Nephron progenitor cell (in vitro differentiated cells): Measurements from ENCODE around the gene ENOPH1.
"Not testable (repeated sequence)": the region's sequence is repeated elsewhere in the genome, so short reads cannot be mapped to it uniquely, and the experiment has no call there.

Experiments used
- DNase-seq: peaks from one replicate; pipeline ENCODE4 v3.0.0; 2021
- H3K27ac Mint-ChIP-seq: 2 replicates; pipeline ENCODE4 v1.8.0; 2021; ENCODE audit warnings: mild to moderate bottlenecking, moderate library complexity, mixed read lengths
- H3K27me3 Mint-ChIP-seq: 2 replicates; pipeline ENCODE4 v1.8.0; 2021; ENCODE audit warnings: mild to moderate bottlenecking, low read depth, mixed read lengths; ENCODE audit not compliant: poor library complexity
- H3K36me3 Mint-ChIP-seq: 2 replicates; pipeline ENCODE4 v1.8.0; 2021; ENCODE audit warnings: low read depth, mixed read lengths
- H3K4me1 Mint-ChIP-seq: 2 replicates; pipeline ENCODE4 v1.8.0; 2021; ENCODE audit warnings: mixed read lengths
- H3K4me3 Mint-ChIP-seq: 2 replicates; pipeline ENCODE4 v1.8.0; 2021; ENCODE audit warnings: mild to moderate bottlenecking, moderate library complexity, mixed read lengths
- H3K9me3 Mint-ChIP-seq: 2 replicates; pipeline ENCODE4 v1.8.0; 2021; ENCODE audit warnings: mild to moderate bottlenecking, moderate library complexity, mixed read lengths
- TF ChIP-seq, protein P1 (sequence below): fragments of 200-600 bp; sonication (generic); IDR thresholded peaks from 2 replicates; pipeline ENCODE4 v1.5.0; 2021; ENCODE audit warnings: antibody characterized with exemption

The ENOPH1 gene

DNA sequence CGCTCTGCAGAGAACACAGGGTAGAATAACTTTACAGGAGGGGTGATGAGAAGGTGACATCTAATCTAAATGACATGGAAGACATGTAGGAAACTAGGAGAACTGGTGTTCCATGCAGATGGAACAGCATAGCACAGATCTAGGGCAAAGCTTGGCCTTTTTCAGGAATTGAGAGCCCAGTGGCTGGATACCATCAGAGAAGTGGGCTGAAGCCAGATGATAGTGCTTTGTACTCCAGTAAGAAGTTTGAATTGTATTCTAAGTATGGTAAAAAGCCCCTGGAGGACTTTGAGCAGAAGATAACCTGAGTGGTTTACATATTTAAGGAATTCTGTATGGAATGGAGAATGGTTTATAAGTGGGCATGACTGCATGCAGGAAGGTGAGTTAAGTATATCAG lies 32.8 kb downstream of the ENOPH1 start:
- Mint-ChIP-seq H3K4me1 (no peaks in the 10 kb centered on the region), H3K36me3 (peaks cover 28% of the 10 kb centered on the region), H3K9me3 (peaks cover 5% of the 10 kb centered on the region), H3K27ac (no peak overlapping the region), H3K27me3 (peaks cover 7% of the 10 kb centered on the region), H3K4me3 (no peak overlapping the region)
- TF ChIP-seq, protein P1, sequence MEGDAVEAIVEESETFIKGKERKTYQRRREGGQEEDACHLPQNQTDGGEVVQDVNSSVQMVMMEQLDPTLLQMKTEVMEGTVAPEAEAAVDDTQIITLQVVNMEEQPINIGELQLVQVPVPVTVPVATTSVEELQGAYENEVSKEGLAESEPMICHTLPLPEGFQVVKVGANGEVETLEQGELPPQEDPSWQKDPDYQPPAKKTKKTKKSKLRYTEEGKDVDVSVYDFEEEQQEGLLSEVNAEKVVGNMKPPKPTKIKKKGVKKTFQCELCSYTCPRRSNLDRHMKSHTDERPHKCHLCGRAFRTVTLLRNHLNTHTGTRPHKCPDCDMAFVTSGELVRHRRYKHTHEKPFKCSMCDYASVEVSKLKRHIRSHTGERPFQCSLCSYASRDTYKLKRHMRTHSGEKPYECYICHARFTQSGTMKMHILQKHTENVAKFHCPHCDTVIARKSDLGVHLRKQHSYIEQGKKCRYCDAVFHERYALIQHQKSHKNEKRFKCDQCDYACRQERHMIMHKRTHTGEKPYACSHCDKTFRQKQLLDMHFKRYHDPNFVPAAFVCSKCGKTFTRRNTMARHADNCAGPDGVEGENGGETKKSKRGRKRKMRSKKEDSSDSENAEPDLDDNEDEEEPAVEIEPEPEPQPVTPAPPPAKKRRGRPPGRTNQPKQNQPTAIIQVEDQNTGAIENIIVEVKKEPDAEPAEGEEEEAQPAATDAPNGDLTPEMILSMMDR = no peak
- DNase-seq = no peak

DNA sequence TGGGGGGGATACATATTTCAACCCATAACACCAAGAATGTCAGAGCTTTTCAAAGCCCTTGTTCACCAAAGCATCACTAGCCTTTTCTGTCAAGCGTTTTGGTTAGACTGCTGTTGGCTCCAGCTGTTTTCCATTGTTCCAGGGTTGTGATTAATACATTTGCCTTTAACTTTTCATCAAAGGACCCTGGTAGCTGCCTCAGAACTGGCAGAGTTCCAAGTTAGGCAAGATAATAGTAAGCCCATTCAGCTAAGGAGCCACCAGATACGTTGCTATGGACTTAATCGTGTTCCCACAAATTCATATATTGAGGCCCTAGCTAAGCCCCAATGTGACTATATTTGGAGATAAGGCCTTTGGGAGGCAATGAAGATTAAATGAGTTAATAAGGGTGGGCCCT lies 37.1 kb downstream of the ENOPH1 start:
- TF ChIP-seq, protein P1 = no peak
- no peak for DNase-seq
- Mint-ChIP-seq H3K4me1 (peaks cover 10% of the 10 kb centered on the region), H3K4me3 (no peak overlapping the region), H3K36me3 (peaks cover 38% of the 10 kb centered on the region), H3K9me3 (peaks cover 8% of the 10 kb centered on the region), H3K27me3 (peaks cover 3% of the 10 kb centered on the region), H3K27ac (no peak overlapping the region)

DNA sequence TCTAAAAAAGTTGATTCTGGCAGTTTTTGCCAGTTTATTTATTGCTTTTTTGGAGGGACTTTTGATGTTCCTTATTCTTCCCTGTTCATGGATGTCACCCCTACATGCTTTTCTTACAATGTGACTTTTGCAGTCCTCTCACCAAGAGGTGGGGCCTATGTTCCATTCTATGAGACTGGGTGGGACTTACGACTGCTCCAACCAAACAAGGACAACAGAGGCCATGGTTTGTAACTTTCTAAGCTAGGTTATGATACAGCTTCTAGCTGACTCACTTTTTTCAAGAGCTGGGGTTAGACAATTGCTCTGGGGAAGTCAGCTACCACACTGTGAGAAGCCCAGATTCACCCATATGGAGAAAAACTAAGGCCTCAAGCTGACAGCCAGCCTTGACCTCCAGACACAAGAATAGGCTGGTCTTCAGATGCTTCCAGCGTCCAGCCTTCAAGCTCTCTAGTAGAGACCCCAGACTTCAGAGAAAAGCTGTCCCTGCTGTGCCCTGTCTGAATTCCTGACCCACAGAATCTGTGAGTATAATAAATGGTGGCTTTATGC lies 39.5 kb downstream of the ENOPH1 start:
- Mint-ChIP-seq H3K27me3 (peaks cover 7% of the 10 kb centered on the region), H3K4me1 (peaks cover 12% of the 10 kb centered on the region), H3K36me3 (peaks cover 23% of the 10 kb centered on the region), H3K9me3 (peaks cover 8% of the 10 kb centered on the region), H3K4me3 (no peak overlapping the region), H3K27ac (no peak overlapping the region)
- no peak for DNase-seq
- TF ChIP-seq, protein P1 = no peak

- Mint-ChIP-seq H3K27me3 (peaks cover 12% of the 10 kb centered on the region), H3K36me3 (peaks cover 11% of the 10 kb centered on the region), H3K4me1 (peaks cover 17% of the 10 kb centered on the region)
- H3K27ac Mint-ChIP-seq, H3K9me3 Mint-ChIP-seq, DNase-seq, H3K4me3 Mint-ChIP-seq: not testable (repeated sequence)
Observed at GRCh38 chr4:82473080-82473479, 42.7 kb downstream of the ENOPH1 start.

- Mint-ChIP-seq H3K36me3 (peaks cover 5% of the 10 kb centered on the region), H3K27me3 (peaks cover 12% of the 10 kb centered on the region), H3K9me3 (no peaks in the 10 kb centered on the region), H3K27ac (no peak overlapping the region), H3K4me1 (peaks cover 17% of the 10 kb centered on the region), H3K4me3 (no peak overlapping the region)
- no peak for DNase-seq
- TF ChIP-seq, protein P1 = no peak
Observed at GRCh38 chr4:82473621-82474164, 43.3 kb downstream of the ENOPH1 start.

DNA sequence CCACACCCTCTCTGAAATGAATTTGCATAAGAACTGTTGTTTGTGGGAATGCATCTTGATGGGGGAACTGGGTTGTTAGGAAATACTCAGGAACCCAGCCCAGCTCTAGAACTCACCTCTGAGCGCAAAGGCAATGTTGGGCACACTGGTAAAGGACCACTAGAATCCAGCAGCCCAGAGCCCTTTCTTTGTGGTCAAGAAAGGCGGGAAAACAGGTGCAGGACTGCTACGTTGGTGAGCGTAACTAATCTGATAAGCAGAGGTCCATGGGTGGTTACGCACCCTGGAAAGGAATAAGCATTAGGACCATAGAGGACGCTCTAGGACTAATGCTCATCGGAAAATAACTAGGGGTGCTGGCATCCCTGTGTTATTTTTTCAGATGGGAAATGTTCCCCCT lies 45.5 kb downstream of the ENOPH1 start:
- not testable (repeated sequence) for H3K9me3 Mint-ChIP-seq, H3K36me3 Mint-ChIP-seq, H3K27ac Mint-ChIP-seq, H3K4me1 Mint-ChIP-seq, H3K4me3 Mint-ChIP-seq, DNase-seq
- peaks cover 12% of the 10 kb centered on the region for H3K27me3 Mint-ChIP-seq

GRCh38 chr4:82477469-82477868 lies 47.1 kb downstream of the ENOPH1 start:
- H3K27ac Mint-ChIP-seq, H3K4me1 Mint-ChIP-seq, DNase-seq, H3K36me3 Mint-ChIP-seq, H3K9me3 Mint-ChIP-seq, H3K4me3 Mint-ChIP-seq: not testable (repeated sequence)
- peaks cover 12% of the 10 kb centered on the region for H3K27me3 Mint-ChIP-seq
